Measurements from ENCODE around the gene HPN.

The HPN gene

GRCh38 chr19:35015954-35016351, 25.6 kb upstream of the HPN start:
- Histone ChIP-seq H3K27me3 (ENCODE audit: low read depth, low read length) (no peaks in the 10 kb centered on the region), H2AFZ (ENCODE audit: low read depth, low read length) (no peak overlapping the region), H3K36me3 (replicated peaks; ENCODE audit: low read depth, low read length) (peaks cover 60% of the 10 kb centered on the region), H3K9me3 (ENCODE audit: insufficient read depth, low read length) (no peaks in the 10 kb centered on the region), H4K20me1 (ENCODE audit: insufficient read depth, low read length) (no peaks in the 10 kb centered on the region; the same call in 1 of the 2 replicates), H3K9ac (ENCODE audit: low read length) (no peak overlapping the region), H3K79me2 (ENCODE audit: low read length) (no peaks in the 10 kb centered on the region), H3K4me1 (ENCODE audit: low read length) (peaks cover 16% of the 10 kb centered on the region), H3K4me2 (ENCODE audit: low read length) (no peak overlapping the region), H3K27ac (ENCODE audit: low read length) (no peak overlapping the region), H3K4me3 (ENCODE audit: low read length) (no peak overlapping the region)
- TF ChIP-seq EZH2phosphoT487 (IDR thresholded peaks at IDR 0.05; ENCODE audit: low read depth): no peak
- TF ChIP-seq, protein P1, sequence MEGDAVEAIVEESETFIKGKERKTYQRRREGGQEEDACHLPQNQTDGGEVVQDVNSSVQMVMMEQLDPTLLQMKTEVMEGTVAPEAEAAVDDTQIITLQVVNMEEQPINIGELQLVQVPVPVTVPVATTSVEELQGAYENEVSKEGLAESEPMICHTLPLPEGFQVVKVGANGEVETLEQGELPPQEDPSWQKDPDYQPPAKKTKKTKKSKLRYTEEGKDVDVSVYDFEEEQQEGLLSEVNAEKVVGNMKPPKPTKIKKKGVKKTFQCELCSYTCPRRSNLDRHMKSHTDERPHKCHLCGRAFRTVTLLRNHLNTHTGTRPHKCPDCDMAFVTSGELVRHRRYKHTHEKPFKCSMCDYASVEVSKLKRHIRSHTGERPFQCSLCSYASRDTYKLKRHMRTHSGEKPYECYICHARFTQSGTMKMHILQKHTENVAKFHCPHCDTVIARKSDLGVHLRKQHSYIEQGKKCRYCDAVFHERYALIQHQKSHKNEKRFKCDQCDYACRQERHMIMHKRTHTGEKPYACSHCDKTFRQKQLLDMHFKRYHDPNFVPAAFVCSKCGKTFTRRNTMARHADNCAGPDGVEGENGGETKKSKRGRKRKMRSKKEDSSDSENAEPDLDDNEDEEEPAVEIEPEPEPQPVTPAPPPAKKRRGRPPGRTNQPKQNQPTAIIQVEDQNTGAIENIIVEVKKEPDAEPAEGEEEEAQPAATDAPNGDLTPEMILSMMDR (IDR thresholded peaks at IDR 0.05; ENCODE audit: low read depth, low read length): no peak

DNA sequence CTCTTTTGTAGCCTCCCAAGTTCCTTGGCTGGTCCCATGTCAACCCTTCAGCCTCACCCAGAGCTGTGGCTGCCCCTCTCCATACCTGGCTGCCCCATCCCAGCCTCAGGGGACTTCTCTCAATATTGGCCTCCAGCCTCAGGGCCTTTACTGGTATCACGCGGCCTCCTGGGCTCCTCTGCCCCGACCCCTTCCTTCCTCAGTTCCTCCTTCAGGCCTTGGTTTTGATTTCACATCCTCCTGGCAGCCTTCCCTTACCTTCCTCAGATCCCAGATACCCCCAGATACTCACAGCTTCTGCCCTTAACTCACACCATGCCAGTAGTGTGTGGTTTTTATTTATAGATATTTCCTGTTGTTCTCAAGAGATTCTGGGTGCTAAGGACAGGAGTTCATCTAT, 24.0 kb upstream of the HPN start:
- H3K36me3 ChIP-seq (replicated peaks; ENCODE audit: low read depth, low read length): peaks cover 58% of the 10 kb centered on the region
- H3K4me3 ChIP-seq (ENCODE audit: low read length): no peak overlapping the region
- no peak overlapping the region for H3K9ac ChIP-seq (ENCODE audit: low read length)
- H3K9me3 ChIP-seq (ENCODE audit: insufficient read depth, low read length): no peaks in the 10 kb centered on the region
- H3K27me3 ChIP-seq (ENCODE audit: low read depth, low read length): no peaks in the 10 kb centered on the region
- H3K4me2 ChIP-seq (ENCODE audit: low read length): peak overlapping the region; percentile 21
- H4K20me1 ChIP-seq (ENCODE audit: insufficient read depth, low read length): no peaks in the 10 kb centered on the region; the same call in 1 of the 2 replicates
- H3K27ac ChIP-seq (ENCODE audit: low read length): peak overlapping the region; percentile 36
- no peak overlapping the region for H2AFZ ChIP-seq (ENCODE audit: low read depth, low read length)
- peaks cover 16% of the 10 kb centered on the region for H3K4me1 ChIP-seq (ENCODE audit: low read length)
- TF ChIP-seq EZH2phosphoT487 (IDR thresholded peaks at IDR 0.05; ENCODE audit: low read depth): no peak
- TF ChIP-seq, protein P1 (IDR thresholded peaks at IDR 0.05; ENCODE audit: low read depth, low read length): no peak
- H3K79me2 ChIP-seq (ENCODE audit: low read length): no peaks in the 10 kb centered on the region

DNA sequence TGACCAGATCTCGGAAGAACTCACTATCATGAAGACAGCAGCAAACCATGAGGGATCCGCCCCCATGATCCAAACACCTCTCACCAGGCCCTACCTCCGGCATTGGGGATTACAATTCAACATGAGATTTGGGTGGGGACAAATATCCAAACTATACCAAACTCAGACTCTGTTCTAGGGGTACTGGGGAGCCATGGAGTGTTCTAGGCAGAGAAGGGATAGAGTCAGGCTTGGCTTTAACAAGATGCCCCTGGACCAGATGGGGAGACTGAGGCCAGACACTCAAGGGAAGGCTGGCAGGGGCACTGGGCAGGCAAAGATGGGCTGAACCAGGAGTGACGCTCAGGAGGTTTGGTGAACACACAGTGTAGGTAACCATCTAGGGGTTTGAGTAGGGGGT, 23.1 kb upstream of the HPN start:
- Histone ChIP-seq H3K36me3 (replicated peaks; ENCODE audit: low read depth, low read length) (peaks cover 60% of the 10 kb centered on the region), H3K4me2 (ENCODE audit: low read length) (no peak overlapping the region), H3K27me3 (ENCODE audit: low read depth, low read length) (no peaks in the 10 kb centered on the region), H3K9ac (ENCODE audit: low read length) (no peak overlapping the region), H3K27ac (ENCODE audit: low read length) (no peak overlapping the region), H3K4me1 (ENCODE audit: low read length) (peaks cover 12% of the 10 kb centered on the region), H3K79me2 (ENCODE audit: low read length) (no peaks in the 10 kb centered on the region), H4K20me1 (ENCODE audit: insufficient read depth, low read length) (no peaks in the 10 kb centered on the region; the same call in 1 of the 2 replicates), H3K4me3 (ENCODE audit: low read length) (no peak overlapping the region), H3K9me3 (ENCODE audit: insufficient read depth, low read length) (no peaks in the 10 kb centered on the region), H2AFZ (ENCODE audit: low read depth, low read length) (no peak overlapping the region)
- TF ChIP-seq EZH2phosphoT487 (IDR thresholded peaks at IDR 0.05; ENCODE audit: low read depth): no peak
- TF ChIP-seq, protein P1 (IDR thresholded peaks at IDR 0.05; ENCODE audit: low read depth, low read length): no peak

DNA sequence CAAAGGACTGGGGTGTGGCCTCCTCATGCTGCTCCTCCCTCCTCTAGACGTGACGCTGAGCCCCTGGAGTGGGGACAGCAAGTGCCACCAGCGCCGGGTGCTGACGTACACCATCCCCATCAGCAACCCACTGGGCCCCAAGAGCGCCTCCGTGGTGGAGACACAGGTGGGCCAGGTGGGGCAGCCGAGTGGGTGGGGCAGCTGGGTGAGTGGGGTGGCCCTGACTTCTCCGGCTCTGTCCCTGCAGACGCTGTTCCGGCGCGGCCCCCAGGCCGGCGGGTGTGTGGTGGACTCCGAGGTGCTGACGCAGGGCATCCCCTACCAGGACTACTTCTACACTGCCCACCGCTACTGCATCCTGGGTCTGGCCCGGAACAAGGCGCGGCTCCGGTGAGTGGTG, 22.4 kb upstream of the HPN start:
- Histone ChIP-seq H3K27me3 (ENCODE audit: low read depth, low read length) (no peaks in the 10 kb centered on the region), H3K4me3 (ENCODE audit: low read length) (no peak overlapping the region), H3K27ac (ENCODE audit: low read length) (no peak overlapping the region), H3K79me2 (ENCODE audit: low read length) (no peaks in the 10 kb centered on the region), H3K9ac (ENCODE audit: low read length) (no peak overlapping the region), H3K9me3 (ENCODE audit: insufficient read depth, low read length) (no peaks in the 10 kb centered on the region), H3K4me2 (ENCODE audit: low read length) (no peak overlapping the region), H4K20me1 (ENCODE audit: insufficient read depth, low read length) (no peaks in the 10 kb centered on the region; the same call in 1 of the 2 replicates), H3K4me1 (ENCODE audit: low read length) (peaks cover 12% of the 10 kb centered on the region), H3K36me3 (replicated peaks; ENCODE audit: low read depth, low read length) (peaks cover 60% of the 10 kb centered on the region), H2AFZ (ENCODE audit: low read depth, low read length) (no peak overlapping the region)
- no peak for TF ChIP-seq EZH2phosphoT487 (IDR thresholded peaks at IDR 0.05; ENCODE audit: low read depth)
- TF ChIP-seq, protein P1 (IDR thresholded peaks at IDR 0.05; ENCODE audit: low read depth, low read length): no peak

Measured in OCI-LY3 (cell line).